Vagina (tissue), 2 donors: ENCODE data around the gene NPAS3. TPM values are rescaled to one million over a fixed set of nuclear protein-coding genes. Genes with fewer than 3 reads are reported as not detected.

Source experiments
- DNase-seq, 2 donors: peaks; one replicate each; pipeline ENCODE4 v3.0.0-alpha.2; 2017; ENCODE audit errors: extremely low spot score in 2 of 2
- H3K27ac ChIP-seq: fragments of 200-600 bp; sonication (generic); one replicate; pipeline ENCODE4 v1.5.1; 2019
- H3K27me3 ChIP-seq: fragments of 200-600 bp; sonication (generic); one replicate; pipeline ENCODE4 v1.5.1; 2019
- H3K36me3 ChIP-seq, 2 donors: fragments of 200-600 bp; sonication (generic); one replicate each; pipeline ENCODE4 v1.5.1; 2017 to 2019
- H3K4me1 ChIP-seq: fragments of 200-600 bp; sonication (generic); one replicate; pipeline ENCODE4 v1.5.1; 2019
- H3K4me3 ChIP-seq, 2 donors: fragments of 200-600 bp; sonication (generic); 1 replicate in 1 of 2; 2 replicates in 1 of 2; pipeline ENCODE4 v1.5.1; 2016 to 2019
- H3K9me3 ChIP-seq: fragments of 200-600 bp; sonication (generic); one replicate; pipeline ENCODE4 v1.5.1; 2019
- POLR2A ChIP-seq, 2 donors: fragments of 450-650 bp; IDR thresholded peaks; one replicate each; pipeline ENCODE4 v1.6.1; 2017; ENCODE audit warnings: antibody characterized with exemption in 2 of 2, mild to moderate bottlenecking in 2 of 2, moderate library complexity in 2 of 2
- POLR2AphosphoS5 ChIP-seq, 2 donors: sonication (generic); formaldehyde crosslinking; IDR thresholded peaks; one replicate each; pipeline ENCODE4 v1.9.0; 2017; ENCODE audit warnings: antibody characterized with exemption in 2 of 2, mild to moderate bottlenecking in 2 of 2, low read depth in 1 of 2; ENCODE audit not compliant: insufficient read depth in 1 of 2
- intact Hi-C: fragments of 100-400 bp; cut with DNase I; formaldehyde crosslinking; loops from one replicate; pipeline ENCODE4 v1.15.1; 2023
- total RNA-seq: library from RNA; depleted of rRNA; stranded (reverse); fragments of >200 nt; gene quantifications from one replicate; pipeline ENCODE4 v1.2.3, GENCODE V29; 2016
- TF ChIP-seq, protein P1 (sequence below), 3 experiments: fragments of 450-650 bp in 2 of 3; fragments of 200-600 bp in 1 of 3; sonication (generic) in 1 of 3; IDR thresholded peaks; one replicate each; pipeline ENCODE4 v1.5.1; 2017 to 2019; ENCODE audit warnings: antibody characterized with exemption in 3 of 3, mild to moderate bottlenecking in 2 of 3, moderate library complexity in 2 of 3

The NPAS3 gene
- total RNA-seq, 1 donor from 2014 or later, result 1.2 TPM

DNA sequence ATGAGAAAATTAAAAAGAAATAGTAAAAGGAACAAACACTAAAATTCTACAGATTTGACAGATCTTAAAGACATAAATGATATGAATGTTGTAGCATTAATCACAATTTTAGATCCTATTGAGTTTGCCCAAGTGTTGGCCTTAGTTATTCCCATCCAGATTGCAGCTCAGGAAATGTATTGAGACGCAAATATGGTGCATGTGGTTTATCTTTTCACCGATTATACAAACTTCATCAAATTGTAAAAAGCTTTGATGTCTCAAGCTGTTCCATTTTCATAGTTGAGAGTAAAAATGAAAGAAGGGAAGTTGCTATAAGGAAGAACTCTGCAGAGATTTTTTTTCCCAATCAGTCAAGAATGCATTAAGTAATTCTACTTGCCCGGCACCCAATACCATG lies 683.8 kb downstream of the NPAS3 start:
- Histone ChIP-seq H3K9me3 (no peaks in the 10 kb centered on the region), H3K4me1 (no peaks in the 10 kb centered on the region), H3K36me3 (no peaks in the 10 kb centered on the region), H3K4me3 (no peak overlapping the region), H3K27ac (no peak overlapping the region), H3K27me3 (no peaks in the 10 kb centered on the region)
- intact Hi-C loops, result no loop called here
- DNase-seq, result no peak
- TF ChIP-seq, protein P1, sequence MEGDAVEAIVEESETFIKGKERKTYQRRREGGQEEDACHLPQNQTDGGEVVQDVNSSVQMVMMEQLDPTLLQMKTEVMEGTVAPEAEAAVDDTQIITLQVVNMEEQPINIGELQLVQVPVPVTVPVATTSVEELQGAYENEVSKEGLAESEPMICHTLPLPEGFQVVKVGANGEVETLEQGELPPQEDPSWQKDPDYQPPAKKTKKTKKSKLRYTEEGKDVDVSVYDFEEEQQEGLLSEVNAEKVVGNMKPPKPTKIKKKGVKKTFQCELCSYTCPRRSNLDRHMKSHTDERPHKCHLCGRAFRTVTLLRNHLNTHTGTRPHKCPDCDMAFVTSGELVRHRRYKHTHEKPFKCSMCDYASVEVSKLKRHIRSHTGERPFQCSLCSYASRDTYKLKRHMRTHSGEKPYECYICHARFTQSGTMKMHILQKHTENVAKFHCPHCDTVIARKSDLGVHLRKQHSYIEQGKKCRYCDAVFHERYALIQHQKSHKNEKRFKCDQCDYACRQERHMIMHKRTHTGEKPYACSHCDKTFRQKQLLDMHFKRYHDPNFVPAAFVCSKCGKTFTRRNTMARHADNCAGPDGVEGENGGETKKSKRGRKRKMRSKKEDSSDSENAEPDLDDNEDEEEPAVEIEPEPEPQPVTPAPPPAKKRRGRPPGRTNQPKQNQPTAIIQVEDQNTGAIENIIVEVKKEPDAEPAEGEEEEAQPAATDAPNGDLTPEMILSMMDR (IDR thresholded peaks at IDR 0.05), result no peak

DNA sequence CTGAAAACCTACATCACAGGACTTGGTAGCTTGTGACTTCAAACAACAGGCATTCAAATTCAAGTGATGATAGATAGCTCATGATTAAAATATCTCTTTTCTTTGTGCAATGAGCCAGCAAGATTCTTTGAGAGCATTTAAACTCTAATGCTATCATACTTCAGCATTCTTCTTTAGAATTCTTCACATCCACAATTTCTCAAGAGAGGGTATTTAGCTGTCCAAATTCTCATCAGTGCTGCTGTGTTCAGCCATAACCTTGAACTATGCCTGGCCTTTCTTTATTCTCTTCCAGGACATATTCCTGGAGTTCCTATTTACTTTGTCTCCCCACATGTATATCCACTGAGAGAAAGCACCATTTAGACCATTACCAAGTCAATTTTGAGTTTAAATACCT lies 691.1 kb downstream of the NPAS3 start:
- DNase-seq, result no peak
- Histone ChIP-seq H3K36me3 (no peaks in the 10 kb centered on the region), H3K4me1 (no peaks in the 10 kb centered on the region), H3K27ac (no peak overlapping the region), H3K4me3 (no peak overlapping the region), H3K9me3 (no peaks in the 10 kb centered on the region), H3K27me3 (no peaks in the 10 kb centered on the region)
- intact Hi-C loops, result no loop called here
- TF ChIP-seq POLR2A (IDR thresholded peaks at IDR 0.05) (no peak), POLR2AphosphoS5 (IDR thresholded peaks at IDR 0.05; ENCODE audit: insufficient read depth in 1 of 2, low read depth in 1 of 2) (no peak)
- TF ChIP-seq, protein P1 (IDR thresholded peaks at IDR 0.05), result no peak

DNA sequence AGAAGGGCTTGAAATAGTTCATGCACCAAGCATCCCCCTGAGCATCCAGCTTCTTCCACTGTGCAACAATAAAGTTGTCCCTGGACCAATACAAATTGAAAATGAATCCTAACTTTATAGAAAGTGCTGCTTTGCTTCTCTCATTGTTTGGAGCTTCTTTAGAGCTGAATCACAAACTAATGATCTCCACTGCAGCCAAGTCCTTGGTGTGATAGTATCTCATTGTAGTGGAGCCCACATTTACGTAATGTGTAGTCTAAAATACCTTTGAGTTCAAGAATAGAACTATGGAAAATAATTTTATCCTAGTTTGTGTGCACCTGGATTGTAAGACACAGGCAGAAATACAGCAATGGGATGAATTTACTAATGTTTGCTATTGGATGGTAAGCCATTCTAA lies 692.3 kb downstream of the NPAS3 start:
- Histone ChIP-seq H3K36me3 (no peaks in the 10 kb centered on the region), H3K4me3 (no peak overlapping the region), H3K4me1 (no peaks in the 10 kb centered on the region), H3K27me3 (no peaks in the 10 kb centered on the region), H3K9me3 (no peaks in the 10 kb centered on the region), H3K27ac (no peak overlapping the region)
- intact Hi-C loops, result no loop called here
- DNase-seq, result no peak
- no peak for TF ChIP-seq POLR2AphosphoS5 (IDR thresholded peaks at IDR 0.05; ENCODE audit: insufficient read depth in 1 of 2, low read depth in 1 of 2)
- TF ChIP-seq POLR2A (IDR thresholded peaks at IDR 0.05), result no peak
- TF ChIP-seq, protein P1 (IDR thresholded peaks at IDR 0.05), result no peak

DNA sequence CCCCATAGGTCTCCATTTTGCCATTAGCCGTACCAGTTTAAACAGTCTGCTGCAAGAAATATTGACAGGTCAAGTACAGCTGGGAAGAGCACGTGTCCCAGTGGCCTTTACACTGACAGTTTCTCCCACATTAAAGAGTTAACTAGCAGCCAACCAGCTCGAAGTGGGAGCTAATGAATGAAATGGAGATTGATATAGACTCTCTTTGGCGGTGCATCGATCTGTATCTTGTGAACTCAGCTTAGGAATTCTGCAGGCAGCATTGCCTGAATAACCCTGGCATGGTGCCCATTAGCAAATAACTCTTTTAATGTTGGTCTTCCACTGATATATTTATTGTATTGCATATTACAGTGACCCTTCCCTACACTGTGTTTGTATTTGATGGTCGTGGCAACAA lies 692.8 kb downstream of the NPAS3 start:
- H3K4me3 ChIP-seq, result no peak overlapping the region
- intact Hi-C loops, result no loop called here
- no peak overlapping the region for H3K27ac ChIP-seq
- no peak for DNase-seq
- H3K36me3 ChIP-seq, result no peaks in the 10 kb centered on the region
- H3K4me1 ChIP-seq, result no peaks in the 10 kb centered on the region
- H3K9me3 ChIP-seq, result no peaks in the 10 kb centered on the region
- no peaks in the 10 kb centered on the region for H3K27me3 ChIP-seq
- TF ChIP-seq, protein P1 (IDR thresholded peaks at IDR 0.05), result no peak
- TF ChIP-seq POLR2AphosphoS5 (IDR thresholded peaks at IDR 0.05; ENCODE audit: insufficient read depth in 1 of 2, low read depth in 1 of 2) (no peak), POLR2A (IDR thresholded peaks at IDR 0.05) (no peak)

DNA sequence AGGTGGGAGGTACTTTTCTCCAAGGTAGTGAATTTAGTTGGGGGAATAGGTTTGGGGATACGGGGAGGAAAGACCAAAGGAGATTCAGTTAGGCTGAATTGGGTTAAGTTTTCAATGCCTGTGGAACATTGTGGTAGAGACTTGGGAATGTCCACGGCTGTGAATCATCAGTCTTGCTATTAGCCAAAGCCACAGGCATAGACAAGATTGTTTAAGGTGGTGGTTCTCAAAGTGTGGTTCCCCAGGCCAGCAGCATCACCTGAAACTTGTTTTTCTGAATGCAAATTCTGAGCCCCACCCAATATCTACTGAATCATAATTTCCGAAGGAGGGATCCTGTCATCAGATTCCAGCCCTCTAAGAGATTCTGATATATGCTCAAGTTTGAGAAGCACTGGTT lies 696.0 kb downstream of the NPAS3 start:
- no peak for TF ChIP-seq POLR2A (IDR thresholded peaks at IDR 0.05)
- TF ChIP-seq, protein P1 (IDR thresholded peaks at IDR 0.05), result no peak
- TF ChIP-seq POLR2AphosphoS5 (IDR thresholded peaks at IDR 0.05; ENCODE audit: insufficient read depth in 1 of 2, low read depth in 1 of 2), result no peak
- no peaks in the 10 kb centered on the region for H3K9me3 ChIP-seq
- no peak overlapping the region for H3K27ac ChIP-seq
- no peaks in the 10 kb centered on the region for H3K4me1 ChIP-seq
- no peaks in the 10 kb centered on the region for H3K27me3 ChIP-seq
- no peak for DNase-seq
- intact Hi-C loops, result no loop called here
- H3K36me3 ChIP-seq, result no peaks in the 10 kb centered on the region
- no peak overlapping the region for H3K4me3 ChIP-seq
